ENCODE data around the gene NDUFB4.

NDUFB4 gene

DNA sequence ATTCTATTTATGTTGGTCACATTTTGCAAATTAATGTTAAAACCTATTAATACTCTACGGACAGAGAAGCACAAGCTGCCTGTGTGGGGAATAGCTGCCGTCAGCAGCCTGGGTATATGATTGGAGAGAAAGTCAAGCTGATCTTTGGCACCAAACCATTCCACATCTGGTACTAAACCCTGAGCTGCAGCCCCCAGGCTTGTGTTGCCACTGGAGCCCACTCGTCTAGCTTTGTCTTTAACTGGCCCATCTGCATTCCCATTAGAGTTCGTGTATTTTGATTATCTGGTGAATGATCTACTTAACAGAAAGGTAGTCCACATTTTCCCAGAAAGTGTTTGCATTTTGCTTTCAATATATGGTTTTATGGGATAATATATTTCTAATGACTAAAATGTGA lies 5.4 kb downstream of the NDUFB4 start:
- no peak overlapping the region for H3K4me3 ChIP-seq (ENCODE audit: control insufficient read depth, low read depth, low read length)
- no peak for DNase-seq (ENCODE audit: low read depth)
- TF ChIP-seq, protein P1, sequence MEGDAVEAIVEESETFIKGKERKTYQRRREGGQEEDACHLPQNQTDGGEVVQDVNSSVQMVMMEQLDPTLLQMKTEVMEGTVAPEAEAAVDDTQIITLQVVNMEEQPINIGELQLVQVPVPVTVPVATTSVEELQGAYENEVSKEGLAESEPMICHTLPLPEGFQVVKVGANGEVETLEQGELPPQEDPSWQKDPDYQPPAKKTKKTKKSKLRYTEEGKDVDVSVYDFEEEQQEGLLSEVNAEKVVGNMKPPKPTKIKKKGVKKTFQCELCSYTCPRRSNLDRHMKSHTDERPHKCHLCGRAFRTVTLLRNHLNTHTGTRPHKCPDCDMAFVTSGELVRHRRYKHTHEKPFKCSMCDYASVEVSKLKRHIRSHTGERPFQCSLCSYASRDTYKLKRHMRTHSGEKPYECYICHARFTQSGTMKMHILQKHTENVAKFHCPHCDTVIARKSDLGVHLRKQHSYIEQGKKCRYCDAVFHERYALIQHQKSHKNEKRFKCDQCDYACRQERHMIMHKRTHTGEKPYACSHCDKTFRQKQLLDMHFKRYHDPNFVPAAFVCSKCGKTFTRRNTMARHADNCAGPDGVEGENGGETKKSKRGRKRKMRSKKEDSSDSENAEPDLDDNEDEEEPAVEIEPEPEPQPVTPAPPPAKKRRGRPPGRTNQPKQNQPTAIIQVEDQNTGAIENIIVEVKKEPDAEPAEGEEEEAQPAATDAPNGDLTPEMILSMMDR (IDR thresholded peaks at IDR 0.05; ENCODE audit: control insufficient read depth, insufficient read depth, low read depth, low read length, missing control alignments): no peak

DNA sequence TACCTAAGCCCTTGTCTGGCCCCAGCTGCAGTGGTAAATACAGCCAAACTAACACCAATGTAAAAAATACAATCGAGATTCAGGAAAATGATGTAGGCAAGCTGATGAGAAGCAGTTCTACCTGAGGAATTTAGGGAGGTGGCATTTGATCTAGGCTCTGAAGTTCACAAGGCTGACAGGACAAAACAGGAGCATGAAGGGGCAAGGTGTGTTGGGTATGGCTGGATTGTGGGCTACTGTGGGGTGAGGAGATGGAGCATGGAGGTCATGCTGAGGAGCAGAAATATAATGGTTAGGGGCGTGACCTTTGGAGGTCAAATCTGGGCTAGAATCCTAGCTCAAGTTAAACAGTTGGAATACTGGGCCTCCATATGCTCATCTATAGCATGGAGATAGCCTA lies 6.5 kb downstream of the NDUFB4 start:
- H3K4me3 ChIP-seq (ENCODE audit: control insufficient read depth, low read depth, low read length): no peak overlapping the region
- TF ChIP-seq, protein P1 (IDR thresholded peaks at IDR 0.05; ENCODE audit: control insufficient read depth, insufficient read depth, low read depth, low read length, missing control alignments): no peak
- DNase-seq (ENCODE audit: low read depth): no peak

DNA sequence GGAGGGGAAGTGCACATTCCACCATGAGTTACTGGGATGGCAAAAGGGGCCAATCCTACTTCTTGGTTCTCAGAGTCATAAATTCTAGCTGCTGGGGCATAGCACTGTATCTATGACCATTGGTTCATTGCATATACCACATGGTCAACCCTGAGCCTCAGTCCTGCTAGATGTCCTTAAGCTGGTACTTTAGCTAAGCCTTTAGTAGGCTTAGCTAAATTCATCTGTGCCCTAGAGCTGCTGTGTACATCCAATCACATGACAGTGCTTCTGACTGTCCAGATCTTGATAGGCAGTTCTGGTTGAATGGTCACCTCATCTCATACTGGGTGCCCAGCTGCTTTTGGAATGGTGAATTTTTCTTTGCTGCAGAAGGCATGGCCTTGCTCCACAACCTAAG lies 8.2 kb downstream of the NDUFB4 start:
- no peak overlapping the region for H3K4me3 ChIP-seq (ENCODE audit: control insufficient read depth, low read depth, low read length)
- DNase-seq (ENCODE audit: low read depth): no peak
- TF ChIP-seq, protein P1 (IDR thresholded peaks at IDR 0.05; ENCODE audit: control insufficient read depth, insufficient read depth, low read depth, low read length, missing control alignments): no peak

DNA sequence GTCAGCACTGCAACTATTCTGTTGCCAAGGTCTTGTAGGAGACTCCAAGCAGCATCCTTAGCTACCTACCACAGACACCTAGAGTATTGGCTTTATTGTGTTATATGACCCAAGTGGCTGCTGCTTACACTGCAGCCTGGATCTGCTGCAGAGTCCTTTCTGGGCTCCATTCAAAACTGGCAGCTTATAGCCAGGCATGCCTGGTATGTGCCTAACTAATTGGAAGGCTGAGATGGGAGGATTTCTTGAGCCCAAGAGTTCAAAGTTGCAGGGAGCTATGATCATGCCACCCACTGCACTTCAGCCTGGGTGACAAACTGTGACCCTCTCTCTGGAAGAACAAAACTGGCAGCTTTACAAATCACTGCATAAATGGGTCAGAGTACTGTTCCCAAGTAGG lies 8.6 kb downstream of the NDUFB4 start:
- H3K4me3 ChIP-seq (ENCODE audit: control insufficient read depth, low read depth, low read length): no peak overlapping the region
- TF ChIP-seq, protein P1 (IDR thresholded peaks at IDR 0.05; ENCODE audit: control insufficient read depth, insufficient read depth, low read depth, low read length, missing control alignments): no peak
- DNase-seq (ENCODE audit: low read depth): no peak

DNA sequence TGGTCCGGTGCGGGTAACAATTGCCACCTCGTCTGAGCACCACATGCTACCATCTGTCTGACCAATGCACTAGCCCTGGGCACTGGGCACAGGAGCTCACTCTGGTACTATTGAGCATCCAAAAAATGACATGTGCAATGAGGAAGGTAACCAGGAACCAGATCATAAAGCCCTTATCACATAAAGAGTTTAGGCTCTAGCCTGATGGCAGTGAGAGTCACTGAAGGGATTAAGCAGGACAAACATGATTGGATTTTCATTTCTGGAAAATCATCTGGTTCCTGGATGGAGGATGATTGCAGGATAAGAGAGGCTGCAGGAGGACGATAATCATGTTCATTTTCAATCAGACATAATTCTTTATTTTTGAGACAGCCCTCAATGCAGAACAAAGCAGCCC lies 12.4 kb downstream of the NDUFB4 start:
- H3K4me3 ChIP-seq (ENCODE audit: control insufficient read depth, low read depth, low read length): no peak overlapping the region
- TF ChIP-seq, protein P1 (IDR thresholded peaks at IDR 0.05; ENCODE audit: control insufficient read depth, insufficient read depth, low read depth, low read length, missing control alignments): no peak
- DNase-seq (ENCODE audit: low read depth): no peak

DNA sequence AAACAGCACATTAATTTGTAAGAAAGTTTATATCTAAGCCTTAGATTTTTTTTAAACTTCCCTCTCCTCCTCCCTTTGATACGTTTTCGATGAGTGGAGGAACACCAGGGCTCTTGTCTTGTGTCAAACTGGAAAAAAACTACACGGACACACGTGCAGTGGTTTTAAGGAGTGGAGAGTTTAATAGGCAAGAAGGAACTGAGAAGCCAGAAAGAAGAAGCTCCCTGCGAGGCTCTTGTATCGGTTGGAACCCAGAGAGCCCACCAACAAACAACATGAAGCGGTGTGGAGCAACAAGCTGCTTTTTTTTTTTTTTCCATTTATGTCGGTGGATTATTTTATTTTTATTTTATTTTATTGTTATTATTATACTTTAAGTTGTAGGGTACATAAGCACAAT lies 18.6 kb downstream of the NDUFB4 start:
- TF ChIP-seq, protein P1 (IDR thresholded peaks at IDR 0.05; ENCODE audit: control insufficient read depth, insufficient read depth, low read depth, low read length, missing control alignments): no peak
- no peak overlapping the region for H3K4me3 ChIP-seq (ENCODE audit: control insufficient read depth, low read depth, low read length)
- no peak for DNase-seq (ENCODE audit: low read depth)
